ENCODE measurements around the gene MRPL1.

DNA sequence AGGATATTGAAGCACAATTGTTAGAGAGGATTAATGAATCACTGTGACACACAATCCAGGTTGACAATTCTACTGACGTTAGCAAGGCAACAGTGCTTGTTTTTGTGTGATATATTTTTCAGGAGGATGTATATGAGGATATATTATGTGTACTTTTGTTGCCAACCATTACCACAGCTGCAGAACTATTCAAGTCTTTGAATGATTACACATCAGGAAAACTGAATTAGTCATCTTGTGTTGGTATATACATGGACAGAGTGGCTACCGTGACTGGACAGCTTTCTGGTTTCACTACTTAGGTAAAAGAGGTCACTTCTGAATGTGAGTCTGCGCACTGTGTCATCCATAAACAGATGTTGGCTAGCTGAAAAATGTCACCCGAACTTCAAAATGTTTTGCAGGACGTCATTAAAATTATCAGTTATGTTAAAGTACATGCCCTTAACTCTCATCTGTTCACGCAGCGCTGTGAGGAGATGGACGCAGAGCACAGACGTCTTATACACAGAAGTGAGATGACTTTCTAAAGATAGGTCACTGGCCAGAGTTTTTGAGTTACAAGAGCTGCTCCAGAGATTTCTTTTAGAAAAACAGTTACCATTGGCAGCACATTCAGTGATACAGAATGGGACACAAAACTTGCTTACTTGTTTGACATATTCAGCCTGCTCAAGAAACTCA lies 69.0 kb downstream of the MRPL1 start:
- TF ChIP-seq, protein P1, sequence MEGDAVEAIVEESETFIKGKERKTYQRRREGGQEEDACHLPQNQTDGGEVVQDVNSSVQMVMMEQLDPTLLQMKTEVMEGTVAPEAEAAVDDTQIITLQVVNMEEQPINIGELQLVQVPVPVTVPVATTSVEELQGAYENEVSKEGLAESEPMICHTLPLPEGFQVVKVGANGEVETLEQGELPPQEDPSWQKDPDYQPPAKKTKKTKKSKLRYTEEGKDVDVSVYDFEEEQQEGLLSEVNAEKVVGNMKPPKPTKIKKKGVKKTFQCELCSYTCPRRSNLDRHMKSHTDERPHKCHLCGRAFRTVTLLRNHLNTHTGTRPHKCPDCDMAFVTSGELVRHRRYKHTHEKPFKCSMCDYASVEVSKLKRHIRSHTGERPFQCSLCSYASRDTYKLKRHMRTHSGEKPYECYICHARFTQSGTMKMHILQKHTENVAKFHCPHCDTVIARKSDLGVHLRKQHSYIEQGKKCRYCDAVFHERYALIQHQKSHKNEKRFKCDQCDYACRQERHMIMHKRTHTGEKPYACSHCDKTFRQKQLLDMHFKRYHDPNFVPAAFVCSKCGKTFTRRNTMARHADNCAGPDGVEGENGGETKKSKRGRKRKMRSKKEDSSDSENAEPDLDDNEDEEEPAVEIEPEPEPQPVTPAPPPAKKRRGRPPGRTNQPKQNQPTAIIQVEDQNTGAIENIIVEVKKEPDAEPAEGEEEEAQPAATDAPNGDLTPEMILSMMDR (optimal IDR thresholded peaks at IDR 0.05 in 1 of 3, IDR thresholded peaks at IDR 0.05 in 1 of 3, conservative IDR thresholded peaks at IDR 0.05 in 1 of 3; ENCODE audit: extremely low read depth in 1 of 3, insufficient read depth in 2 of 3, low read length in 3 of 3): no peak
- no peak for TF ChIP-seq EZH2 (IDR thresholded peaks at IDR 0.05; ENCODE audit: low read length)
